Measurements from ENCODE around the gene SCYL1. TPM values are rescaled to one million over a fixed set of nuclear protein-coding genes. Genes with fewer than 3 reads are reported as not detected.

The SCYL1 gene
- 83.4 to 91.1 TPM (median 89.5 TPM) in 3 replicates for total RNA-seq

GRCh38 chr11:65524741-65525545, at the start of gene SCYL1:
TSS of gene SCYL1 (plus strand) at chr11:65525083. CDS start at chr11:65525154, 71 bp downstream.
- Mint-ChIP-seq H3K27ac (peak within 1 kb of the TSS; percentile 92), H3K36me3 (peaks cover 11% of the 10 kb centered on the region), H3K4me3 (peak within 1 kb of the TSS; percentile 74), H3K27me3 (ENCODE audit: low read depth) (no peaks in the 10 kb centered on the region), H3K9me3 (no peaks in the 10 kb centered on the region), H3K4me1 (peaks cover 35% of the 10 kb centered on the region)
- peak; percentile 83 for DNase-seq (ENCODE audit: low spot score in 2 of 2, unreplicated experiment in 2 of 2)
- TF ChIP-seq CTCF (IDR thresholded peaks at IDR 0.05; ENCODE audit: unreplicated experiment): no peak

- peaks cover 35% of the 10 kb centered on the region for H3K4me1 Mint-ChIP-seq
- H3K36me3 Mint-ChIP-seq: no peaks in the 10 kb centered on the region
- H3K4me3 Mint-ChIP-seq: peak overlapping the region; percentile 84
- H3K27ac Mint-ChIP-seq: peak overlapping the region; percentile 96
- DNase-seq (ENCODE audit: low spot score in 2 of 2, unreplicated experiment in 2 of 2): no peak
- no peaks in the 10 kb centered on the region for H3K9me3 Mint-ChIP-seq
- TF ChIP-seq CTCF (IDR thresholded peaks at IDR 0.05; ENCODE audit: unreplicated experiment): no peak
- no peaks in the 10 kb centered on the region for H3K27me3 Mint-ChIP-seq (ENCODE audit: low read depth)
Observed at GRCh38 chr11:65476632-65477148, 48.2 kb upstream of the SCYL1 start.

- Mint-ChIP-seq H3K27ac (peak overlapping the region; percentile 100), H3K4me1 (peaks cover 28% of the 10 kb centered on the region), H3K4me3 (peak overlapping the region; percentile 84), H3K9me3 (no peaks in the 10 kb centered on the region), H3K27me3 (ENCODE audit: low read depth) (no peaks in the 10 kb centered on the region), H3K36me3 (no peaks in the 10 kb centered on the region)
- peak; percentile 80 to 89 for DNase-seq (ENCODE audit: low spot score in 2 of 2, unreplicated experiment in 2 of 2)
- no peak for TF ChIP-seq CTCF (IDR thresholded peaks at IDR 0.05; ENCODE audit: unreplicated experiment)
Observed at GRCh38 chr11:65477149-65477965, 47.5 kb upstream of the SCYL1 start.

GRCh38 chr11:65478388-65479183, 46.3 kb upstream of the SCYL1 start:
- Mint-ChIP-seq H3K27me3 (ENCODE audit: low read depth) (no peaks in the 10 kb centered on the region), H3K9me3 (no peaks in the 10 kb centered on the region), H3K36me3 (no peaks in the 10 kb centered on the region), H3K4me3 (no peak overlapping the region), H3K27ac (peak overlapping the region; percentile 82), H3K4me1 (peaks cover 30% of the 10 kb centered on the region)
- DNase-seq (ENCODE audit: low spot score in 2 of 2, unreplicated experiment in 2 of 2): no peak
- no peak for TF ChIP-seq CTCF (IDR thresholded peaks at IDR 0.05; ENCODE audit: unreplicated experiment)
